Smooth muscle cell (in vitro differentiated cells): Measurements from ENCODE around the gene RNASEH2A. TPM values are rescaled to one million over a fixed set of nuclear protein-coding genes. Genes with fewer than 3 reads are reported as not detected.
A peak's percentile ranks its signal among the peaks of the same experiment; 100 is the strongest.

Experiments used
- DNase-seq: peaks from one replicate; lab custom pipeline; 2025; ENCODE audit not compliant: unreplicated experiment; lab: John Stamatoyannopoulos, UW
- H2AFZ ChIP-seq: fragments of 200-600 bp; sonication (generic); 2 replicates; pipeline ENCODE4 v1.6.0; 2016; ENCODE audit warnings: antibody characterized with exemption, low read depth, mild to moderate bottlenecking
- H3F3A ChIP-seq: fragments of 200-600 bp; sonication (generic); 2 replicates; pipeline ENCODE4 v1.6.0; 2017; ENCODE audit warnings: antibody characterized with exemption, low read depth
- H3K27ac ChIP-seq: fragments of 200-600 bp; sonication (generic); 2 replicates; pipeline ENCODE4 v1.5.1; 2016; ENCODE audit warnings: low read depth, mild to moderate bottlenecking
- H3K27me3 ChIP-seq: fragments of 200-600 bp; sonication (generic); 2 replicates; pipeline ENCODE4 v1.6.1; 2016; ENCODE audit warnings: low read depth, mild to moderate bottlenecking
- H3K36me3 ChIP-seq: fragments of 200-600 bp; sonication (generic); 2 replicates; pipeline ENCODE4 v1.5.1; 2016; ENCODE audit warnings: low read depth
- H3K4me1 ChIP-seq: fragments of 200-600 bp; sonication (generic); 2 replicates; pipeline ENCODE4 v1.5.1; 2016; ENCODE audit warnings: low read depth
- H3K4me2 ChIP-seq: fragments of 200-600 bp; sonication (generic); 2 replicates; pipeline ENCODE4 v1.6.0; 2016; ENCODE audit warnings: mild to moderate bottlenecking
- H3K4me3 ChIP-seq: fragments of 200-600 bp; sonication (generic); 2 replicates; pipeline ENCODE4 v1.5.1; 2016; ENCODE audit warnings: mild to moderate bottlenecking
- H3K79me2 ChIP-seq: fragments of 200-600 bp; sonication (generic); 2 replicates; pipeline ENCODE4 v1.6.0; 2016; ENCODE audit warnings: low read depth, mild to moderate bottlenecking
- H3K9ac ChIP-seq: fragments of 200-600 bp; sonication (generic); 2 replicates; pipeline ENCODE4 v1.6.0; 2016; ENCODE audit warnings: low read depth
- H3K9me3 ChIP-seq: fragments of 200-600 bp; sonication (generic); replicated peaks from 2 replicates; pipeline ENCODE4 v1.5.1; 2016; ENCODE audit warnings: low read depth
- H4K20me1 ChIP-seq: fragments of 200-600 bp; sonication (generic); 2 replicates; pipeline ENCODE4 v1.6.0; 2016; ENCODE audit warnings: low read depth
- WGBS: methylation state at CpG from one replicate; pipeline ENCODE4 v1.1.7; 2016; ENCODE audit warnings: low lambda C conversion rate; 5-methylcytosine and 5-hydroxymethylcytosine counted together
- polyA plus RNA-seq: library from polyadenylated mRNA; unstranded; fragments of >200 nt; fragmentation: Nextera tagmentation; extraction: Ambion mirVana; gene quantifications from 2 replicates; pipeline ENCODE4 v1.2.1, GENCODE V29; 2016
- total RNA-seq: library from RNA; depleted of rRNA; stranded (reverse); fragments of >200 nt; gene quantifications from 2 replicates; pipeline ENCODE4 v1.2.3, GENCODE V29; 2014
- TF ChIP-seq, protein P1 (sequence below): fragments of 200-600 bp; sonication (generic); IDR thresholded peaks from 2 replicates; pipeline ENCODE4 v1.5.1; 2017; ENCODE audit warnings: borderline replicate concordance, mild to moderate bottlenecking, antibody characterized with exemption; ENCODE audit not compliant: insufficient read depth, poor library complexity, severe bottlenecking

RNASEH2A gene
- total RNA-seq, result 8.7 and 15.7 TPM in 2 replicates
- polyA plus RNA-seq, result 34.8 and 34.9 TPM in 2 replicates

DNA sequence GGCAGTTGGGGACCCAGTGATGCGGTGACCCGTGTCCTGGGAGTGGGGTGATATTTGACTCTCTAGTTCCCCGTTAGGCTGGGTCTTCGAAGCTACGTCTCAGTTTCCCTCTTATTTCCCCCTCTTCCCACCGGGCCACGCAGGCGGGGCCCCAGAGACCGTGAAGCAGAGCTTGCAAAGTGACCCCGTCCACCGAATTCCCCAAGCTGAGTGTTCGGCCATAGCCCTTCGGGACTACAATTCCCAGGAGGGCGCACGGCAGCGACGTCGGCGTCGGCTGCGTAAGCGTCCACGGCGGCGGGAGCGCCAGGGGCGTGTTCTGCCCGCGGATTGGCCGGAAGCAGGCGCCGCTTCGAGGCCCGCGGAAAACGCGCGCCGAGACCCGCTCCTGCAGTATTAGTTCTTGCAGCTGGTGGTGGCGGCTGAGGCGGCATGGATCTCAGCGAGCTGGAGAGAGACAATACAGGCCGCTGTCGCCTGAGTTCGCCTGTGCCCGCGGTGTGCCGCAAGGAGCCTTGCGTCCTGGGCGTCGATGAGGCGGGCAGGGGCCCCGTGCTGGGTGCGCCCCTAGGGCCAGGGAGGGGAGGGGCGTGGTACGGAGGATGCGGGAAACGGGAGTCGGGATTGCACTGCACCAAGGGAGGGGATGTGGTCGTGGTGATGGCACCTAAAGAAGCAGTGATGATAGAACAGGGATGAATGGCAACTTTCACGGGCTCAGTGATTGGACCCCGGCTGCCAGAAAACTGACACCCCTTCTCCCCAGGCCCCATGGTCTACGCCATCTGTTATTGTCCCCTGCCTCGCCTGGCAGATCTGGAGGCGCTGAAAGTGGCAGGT is at the start of gene RNASEH2A:
Gene RNASEH2A (plus strand): TSS at position 343 of the 840 bp plus-strand sequence. CDS start 90 bp downstream, at position 433.
- H3K27me3 ChIP-seq, result no peaks in the 10 kb centered on the region
- H4K20me1 ChIP-seq, result no peaks in the 10 kb centered on the region
- peak within 1 kb of the TSS; percentile 99 for H2AFZ ChIP-seq
- H3K79me2 ChIP-seq, result no peaks in the 10 kb centered on the region
- H3K9me3 ChIP-seq, result no peaks in the 10 kb centered on the region
- H3K4me1 ChIP-seq, result peaks cover 9% of the 10 kb centered on the region
- TF ChIP-seq, protein P1, sequence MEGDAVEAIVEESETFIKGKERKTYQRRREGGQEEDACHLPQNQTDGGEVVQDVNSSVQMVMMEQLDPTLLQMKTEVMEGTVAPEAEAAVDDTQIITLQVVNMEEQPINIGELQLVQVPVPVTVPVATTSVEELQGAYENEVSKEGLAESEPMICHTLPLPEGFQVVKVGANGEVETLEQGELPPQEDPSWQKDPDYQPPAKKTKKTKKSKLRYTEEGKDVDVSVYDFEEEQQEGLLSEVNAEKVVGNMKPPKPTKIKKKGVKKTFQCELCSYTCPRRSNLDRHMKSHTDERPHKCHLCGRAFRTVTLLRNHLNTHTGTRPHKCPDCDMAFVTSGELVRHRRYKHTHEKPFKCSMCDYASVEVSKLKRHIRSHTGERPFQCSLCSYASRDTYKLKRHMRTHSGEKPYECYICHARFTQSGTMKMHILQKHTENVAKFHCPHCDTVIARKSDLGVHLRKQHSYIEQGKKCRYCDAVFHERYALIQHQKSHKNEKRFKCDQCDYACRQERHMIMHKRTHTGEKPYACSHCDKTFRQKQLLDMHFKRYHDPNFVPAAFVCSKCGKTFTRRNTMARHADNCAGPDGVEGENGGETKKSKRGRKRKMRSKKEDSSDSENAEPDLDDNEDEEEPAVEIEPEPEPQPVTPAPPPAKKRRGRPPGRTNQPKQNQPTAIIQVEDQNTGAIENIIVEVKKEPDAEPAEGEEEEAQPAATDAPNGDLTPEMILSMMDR, result no peak
- H3K4me2 ChIP-seq, result peak within 1 kb of the TSS; percentile 93
- H3K9ac ChIP-seq, result peak within 1 kb of the TSS; percentile 36
- H3K36me3 ChIP-seq, result no peaks in the 10 kb centered on the region
- H3F3A ChIP-seq, result no peaks in the 10 kb centered on the region
- WGBS, result 9% methylated on average over 60 of the region's 66 CpGs
- no peak for DNase-seq
- no peak within 1 kb of the TSS for H3K27ac ChIP-seq
- peak within 1 kb of the TSS; percentile 66 for H3K4me3 ChIP-seq

DNA sequence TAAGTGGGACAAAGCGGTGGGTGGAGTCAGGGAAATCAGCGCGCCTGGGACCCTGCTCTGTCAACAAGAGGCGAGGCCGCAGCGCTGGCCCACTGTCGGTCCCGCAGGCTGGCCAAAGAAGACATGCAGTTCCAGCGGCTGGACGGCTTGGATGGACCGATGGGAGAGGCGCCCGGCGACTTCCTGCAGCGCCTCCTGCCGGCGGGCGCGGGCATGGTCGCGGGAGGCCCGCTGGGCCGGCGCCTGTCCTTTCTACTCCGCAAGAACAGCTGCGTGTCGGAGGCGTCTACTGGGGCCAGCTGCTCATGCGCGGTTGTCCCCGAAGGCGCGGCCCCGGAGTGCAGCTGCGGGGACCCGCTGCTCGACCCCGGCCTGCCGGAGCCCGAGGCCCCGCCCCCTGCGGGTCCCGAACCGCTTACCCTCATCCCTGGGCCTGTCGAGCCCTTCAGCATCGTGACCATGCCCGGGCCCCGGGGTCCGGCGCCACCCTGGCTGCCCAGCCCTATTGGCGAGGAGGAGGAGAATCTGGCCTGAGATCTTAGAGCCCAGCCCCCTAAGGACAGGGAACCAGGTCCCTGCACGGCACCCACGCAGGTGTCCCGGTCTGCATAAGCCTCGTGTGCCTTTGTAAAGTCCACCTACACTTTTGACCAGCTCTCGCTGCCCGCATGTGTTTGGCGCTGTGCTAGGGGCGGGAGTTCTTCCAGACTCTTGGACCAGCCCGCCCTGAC is 48.7 kb upstream of the RNASEH2A start:
- 12% methylated on average over 48 of the region's 60 CpGs for WGBS

DNA sequence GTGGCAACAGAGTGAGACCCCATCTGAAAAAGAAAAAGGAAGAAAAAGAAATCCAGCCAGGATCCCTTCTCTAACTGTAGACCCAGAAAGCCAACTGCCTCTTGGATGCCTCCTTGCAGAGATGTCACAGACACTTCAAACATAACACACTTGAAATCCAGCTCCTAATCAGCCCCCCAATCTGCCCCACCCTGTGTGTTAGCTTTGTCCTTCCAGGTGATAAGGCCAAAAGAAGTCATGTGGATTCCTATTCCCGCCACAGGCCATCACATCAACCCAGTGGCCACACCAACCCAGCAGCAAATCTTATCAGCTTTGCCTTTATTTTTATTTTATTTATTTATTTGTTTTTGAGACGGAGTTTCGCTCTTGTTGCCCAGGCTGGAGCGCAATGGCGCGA is 46.7 kb upstream of the RNASEH2A start:
- Histone ChIP-seq H3K9me3 (no peaks in the 10 kb centered on the region), H3K27ac (no peak overlapping the region), H3K4me3 (no peak overlapping the region), H3K79me2 (no peaks in the 10 kb centered on the region), H3F3A (peaks cover 4% of the 10 kb centered on the region), H3K4me2 (no peak overlapping the region), H2AFZ (no peak overlapping the region), H3K4me1 (peaks cover 4% of the 10 kb centered on the region), H4K20me1 (no peaks in the 10 kb centered on the region), H3K36me3 (no peaks in the 10 kb centered on the region), H3K27me3 (no peaks in the 10 kb centered on the region), H3K9ac (no peak overlapping the region)
- TF ChIP-seq, protein P1, result no peak
- 95% methylated on average over 6 of the region's 6 CpGs for WGBS
- no peak for DNase-seq

More for the DNA sequence above, 48.7 kb upstream of the RNASEH2A start:
- H2AFZ ChIP-seq, result peak overlapping the region; percentile 81
- H4K20me1 ChIP-seq, result no peaks in the 10 kb centered on the region
- H3K36me3 ChIP-seq, result no peaks in the 10 kb centered on the region
- H3K4me1 ChIP-seq, result peaks cover 4% of the 10 kb centered on the region
- H3K9ac ChIP-seq, result no peak overlapping the region
- H3K79me2 ChIP-seq, result no peaks in the 10 kb centered on the region
- H3K27me3 ChIP-seq, result peaks cover 11% of the 10 kb centered on the region
- TF ChIP-seq, protein P1, result peak; percentile 97
- H3K27ac ChIP-seq, result no peak overlapping the region
- peak; percentile 50 for DNase-seq
- peaks cover 4% of the 10 kb centered on the region for H3F3A ChIP-seq
- peak overlapping the region; percentile 49 for H3K4me3 ChIP-seq
- no peaks in the 10 kb centered on the region for H3K9me3 ChIP-seq
- H3K4me2 ChIP-seq, result peak overlapping the region; percentile 90
